SK-N-SH (cell line): ENCODE measurements around the gene TSBP1. TPM values are rescaled to one million over a fixed set of nuclear protein-coding genes. Genes with fewer than 3 reads are reported as not detected.
"Not testable (repeated sequence)": the region's sequence is repeated elsewhere in the genome, so short reads cannot be mapped to it uniquely, and the experiment has no call there.

Experiments used
- CTCF ChIA-PET: fragments of 300-600, 350-600 bp; formaldehyde crosslinking; extraction: SDS; loops from one replicate; lab custom pipeline; 2021; lab: Yijun Ruan, JAX
- POLR2A ChIA-PET: fragments of 350-600 bp; sonication (Branson Sonifier 250); formaldehyde crosslinking; extraction: SDS; loops from one replicate; lab custom pipeline; 2020; ENCODE audit warnings: antibody characterized with exemption, inconsistent platforms; lab: Yijun Ruan, JAX
- DNase-seq: peaks from one replicate; pipeline ENCODE4 v3.0.0; 2012
- H2AFZ ChIP-seq: fragments of 200-600 bp; sonication (generic); 2 replicates; pipeline ENCODE4 v1.8.1; 2016; ENCODE audit warnings: antibody characterized with exemption, mild to moderate bottlenecking, low read depth
- H3F3A ChIP-seq: fragments of 200-600 bp; sonication (generic); replicated peaks from 2 replicates; pipeline ENCODE3; 2016; ENCODE audit warnings: antibody characterized with exemption, mild to moderate bottlenecking; ENCODE audit not compliant: insufficient read depth
- H3K27ac ChIP-seq, 2 experiments: fragments of 200-500 bp in 1 of 2; fragments of 200-600 bp in 1 of 2; sonication (Bioruptor generic) in 1 of 2; sonication (generic), shearing (Covaris generic) in 1 of 2; 2 replicates each; pipeline versions ENCODE4 v1.5.1 to v1.6.1; 2014 to 2016; ENCODE audit warnings: low read depth in 2 of 2, inconsistent platforms in 1 of 2, low read length in 1 of 2, mild to moderate bottlenecking in 1 of 2, mixed read lengths in 1 of 2
- H3K27me3 ChIP-seq: fragments of 200-600 bp; sonication (generic), shearing (Covaris generic); 2 replicates; pipeline ENCODE4 v1.6.1; 2016; ENCODE audit warnings: mixed run types; ENCODE audit not compliant: insufficient read depth
- H3K36me3 ChIP-seq, 2 experiments: fragments of 200-500 bp in 1 of 2; fragments of 200-600 bp in 1 of 2; sonication (Bioruptor generic) in 1 of 2; sonication (generic) in 1 of 2; replicated peaks in 1 of 2; 2 replicates each; pipeline versions ENCODE3 to v1.5.1; 2014 to 2016; ENCODE audit warnings: low read length in 1 of 2, mild to moderate bottlenecking in 1 of 2; ENCODE audit not compliant: insufficient read depth in 2 of 2, control insufficient read depth in 1 of 2
- H3K4me1 ChIP-seq, 2 experiments: fragments of 200-500 bp in 1 of 2; fragments of 200-600 bp in 1 of 2; sonication (Bioruptor generic) in 1 of 2; sonication (generic), shearing (Covaris generic) in 1 of 2; 2 replicates each; pipeline versions ENCODE4 v1.5.1 to v1.6.1; 2014 to 2016; ENCODE audit warnings: low read depth in 1 of 2, low read length in 1 of 2, mixed run types in 1 of 2; ENCODE audit not compliant: insufficient read depth in 2 of 2, control insufficient read depth in 1 of 2
- H3K4me2 ChIP-seq: fragments of 200-600 bp; sonication (generic), shearing (Covaris generic); 2 replicates; pipeline ENCODE4 v1.6.1; 2017; ENCODE audit warnings: mixed run types
- H3K4me3 ChIP-seq, 2 experiments: fragments of 200-500 bp in 1 of 2; fragments of 200-600 bp in 1 of 2; sonication (Bioruptor generic) in 1 of 2; sonication (generic), shearing (Covaris generic) in 1 of 2; 2 replicates each; pipeline versions ENCODE4 v1.5.1 to v1.8.1; 2014 to 2016; ENCODE audit warnings: low read depth in 2 of 2, inconsistent platforms in 1 of 2, low read length in 1 of 2, mild to moderate bottlenecking in 1 of 2, mixed read lengths in 1 of 2, moderate library complexity in 1 of 2
- H3K79me2 ChIP-seq: fragments of 200-600 bp; sonication (generic); 2 replicates; pipeline ENCODE4 v1.8.1; 2017; ENCODE audit warnings: mild to moderate bottlenecking; ENCODE audit not compliant: insufficient read depth
- H3K9ac ChIP-seq: fragments of 200-600 bp; sonication (generic); 2 replicates; pipeline ENCODE4 v1.6.1; 2017; ENCODE audit warnings: mixed run types
- H3K9me2 ChIP-seq: fragments of 200-600 bp; sonication (generic); 2 replicates; pipeline ENCODE4 v1.6.1; 2017; ENCODE audit warnings: mixed run types
- H3K9me3 ChIP-seq: fragments of 200-600 bp; sonication (generic); 2 replicates; pipeline ENCODE4 v1.6.1; 2017; ENCODE audit warnings: mixed run types, mild to moderate bottlenecking, moderate library complexity
- H4K20me1 ChIP-seq: fragments of 200-600 bp; sonication (generic); 2 replicates; pipeline ENCODE4 v1.6.1; 2017; ENCODE audit warnings: mild to moderate bottlenecking, mixed run types; ENCODE audit not compliant: insufficient read depth
- CHD2 ChIP-seq: fragments of 150-350 bp; IDR thresholded peaks from 2 replicates; pipeline ENCODE4 v1.6.1; 2018; ENCODE audit warnings: low read length; ENCODE audit not compliant: partially characterized antibody
- FOXM1 ChIP-seq: IDR thresholded peaks from 2 replicates; pipeline ENCODE4 v1.4.0; 2012; ENCODE audit warnings: low read depth, mild to moderate bottlenecking
- GATA2 ChIP-seq: sonication (generic); formaldehyde crosslinking; IDR thresholded peaks from 2 replicates; pipeline ENCODE4 v1.5.0; 2020; ENCODE audit warnings: mild to moderate bottlenecking, missing genetic modification reagents
- PBX3 ChIP-seq: IDR thresholded peaks from 2 replicates; pipeline ENCODE4; 2012
- RAD21 ChIP-seq: IDR thresholded peaks from 2 replicates; pipeline ENCODE4 v1.6.1; 2012; ENCODE audit warnings: mild to moderate bottlenecking, low read length
- RCOR1 ChIP-seq: fragments of 150-350 bp; IDR thresholded peaks from 2 replicates; pipeline ENCODE4 v1.6.1; 2017; ENCODE audit warnings: antibody characterized with exemption, low read length
- REST ChIP-seq: IDR thresholded peaks from 2 replicates; pipeline ENCODE4 v1.6.1; 2012; ENCODE audit warnings: mild to moderate bottlenecking, low read depth, low read length, moderate library complexity
- RFX5 ChIP-seq: IDR thresholded peaks from 2 replicates; pipeline ENCODE4 v1.6.1; 2012; ENCODE audit warnings: mild to moderate bottlenecking, improper control_type of control experiment, low read length
- RXRA ChIP-seq: IDR thresholded peaks from 2 replicates; pipeline ENCODE4 v1.4.0; 2012; ENCODE audit warnings: low read depth, mild to moderate bottlenecking, borderline replicate concordance
- SIN3A ChIP-seq: IDR thresholded peaks from 2 replicates; pipeline ENCODE4 v1.6.1; 2012; ENCODE audit warnings: low read depth, mild to moderate bottlenecking, low read length, moderate library complexity, borderline replicate concordance
- TAF1 ChIP-seq: IDR thresholded peaks from 2 replicates; pipeline ENCODE4 v1.6.1; 2012; ENCODE audit warnings: low read depth, mild to moderate bottlenecking, low read length, moderate library complexity, borderline replicate concordance
- TCF12 ChIP-seq: IDR thresholded peaks from 2 replicates; pipeline ENCODE4 v1.4.0; 2012
- TEAD4 ChIP-seq: IDR thresholded peaks from 2 replicates; pipeline ENCODE4 v1.4.0; 2012; ENCODE audit warnings: mild to moderate bottlenecking, borderline replicate concordance; ENCODE audit not compliant: insufficient read depth
- USF2 ChIP-seq: fragments of 150-350 bp; IDR thresholded peaks from 2 replicates; pipeline ENCODE4 v1.6.1; 2017; ENCODE audit warnings: antibody characterized with exemption, low read length, low read depth, borderline replicate concordance
- ZBTB33 ChIP-seq: IDR thresholded peaks from 2 replicates; pipeline ENCODE4 v1.4.0; 2012; ENCODE audit warnings: low read depth, borderline replicate concordance
- WGBS: methylation state at CpG from one replicate; pipeline ENCODE4 v1.1.6; 2017; ENCODE audit warnings: low lambda C conversion rate; 5-methylcytosine and 5-hydroxymethylcytosine counted together
- polyA plus RNA-seq, 3 experiments: library from polyadenylated mRNA; depleted of rRNA; stranded (reverse); fragments of >200 nt; gene quantifications; 2 replicates each; pipeline ENCODE4 v1.2.3, GENCODE V29; 2012
- TF ChIP-seq, protein P1 (sequence below): IDR thresholded peaks from 2 replicates; pipeline ENCODE4 v1.4.0; 2012; ENCODE audit warnings: low read depth, borderline replicate concordance

TSBP1 gene
- polyA plus RNA-seq, 1 of the 3 experiments (the other 2 are of a cell fraction): not detected

DNA sequence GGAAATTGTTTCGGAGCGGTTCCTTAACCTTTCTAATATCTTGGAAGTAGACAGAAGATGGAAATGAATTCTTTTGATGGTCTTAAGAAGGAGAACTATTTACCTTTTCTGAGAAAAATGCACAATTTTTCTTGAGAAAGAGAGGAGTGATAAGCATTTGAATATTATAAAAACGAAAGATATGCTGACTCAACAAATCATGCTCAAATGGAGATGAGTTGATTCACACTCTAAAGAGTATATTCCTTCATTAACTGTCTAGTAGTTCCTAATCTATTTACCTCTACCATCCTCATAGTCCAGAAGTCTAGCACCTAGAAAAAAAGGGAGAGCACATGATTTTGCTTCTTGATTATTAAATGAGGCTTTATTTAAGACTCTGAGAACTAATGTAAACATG lies 4.1 kb downstream of the TSBP1 start:
- H2AFZ ChIP-seq: no peak overlapping the region
- H3K9me2 ChIP-seq: no peaks in the 10 kb centered on the region
- no peaks in the 10 kb centered on the region for H3F3A ChIP-seq
- no peak overlapping the region for H3K9ac ChIP-seq
- CTCF ChIA-PET: no interaction called here
- no peaks in the 10 kb centered on the region for H3K36me3 ChIP-seq
- H3K27ac ChIP-seq: no peak overlapping the region
- DNase-seq: no peak
- 8% methylated on average over 3 of the region's 3 CpGs for whole genome bisulfite sequencing
- H3K79me2 ChIP-seq: no peaks in the 10 kb centered on the region
- POLR2A ChIA-PET: no interaction called here
- H3K27me3 ChIP-seq: peaks cover 21% of the 10 kb centered on the region
- H3K4me3 ChIP-seq: no peak overlapping the region
- H3K4me2 ChIP-seq: no peak overlapping the region
- no peaks in the 10 kb centered on the region for H3K9me3 ChIP-seq
- no peaks in the 10 kb centered on the region for H3K4me1 ChIP-seq
- H4K20me1 ChIP-seq: no peaks in the 10 kb centered on the region
- TF ChIP-seq REST: no peak
- no peak for TF ChIP-seq RAD21
- no peak for TF ChIP-seq FOXM1
- no peak for TF ChIP-seq GATA2 (CRISPR knock-in tag)
- TF ChIP-seq TCF12: no peak
- no peak for TF ChIP-seq USF2
- no peak for TF ChIP-seq SIN3A
- no peak for TF ChIP-seq PBX3
- TF ChIP-seq ZBTB33: no peak
- no peak for TF ChIP-seq TEAD4
- TF ChIP-seq TAF1: no peak
- no peak for TF ChIP-seq RXRA
- TF ChIP-seq CHD2: no peak
- TF ChIP-seq RCOR1: no peak
- TF ChIP-seq RFX5: no peak
- TF ChIP-seq, protein P1, sequence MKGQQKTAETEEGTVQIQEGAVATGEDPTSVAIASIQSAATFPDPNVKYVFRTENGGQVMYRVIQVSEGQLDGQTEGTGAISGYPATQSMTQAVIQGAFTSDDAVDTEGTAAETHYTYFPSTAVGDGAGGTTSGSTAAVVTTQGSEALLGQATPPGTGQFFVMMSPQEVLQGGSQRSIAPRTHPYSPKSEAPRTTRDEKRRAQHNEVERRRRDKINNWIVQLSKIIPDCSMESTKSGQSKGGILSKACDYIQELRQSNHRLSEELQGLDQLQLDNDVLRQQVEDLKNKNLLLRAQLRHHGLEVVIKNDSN: no peak
- TF ChIP-seq, all 33 proteins: peak for 0

DNA sequence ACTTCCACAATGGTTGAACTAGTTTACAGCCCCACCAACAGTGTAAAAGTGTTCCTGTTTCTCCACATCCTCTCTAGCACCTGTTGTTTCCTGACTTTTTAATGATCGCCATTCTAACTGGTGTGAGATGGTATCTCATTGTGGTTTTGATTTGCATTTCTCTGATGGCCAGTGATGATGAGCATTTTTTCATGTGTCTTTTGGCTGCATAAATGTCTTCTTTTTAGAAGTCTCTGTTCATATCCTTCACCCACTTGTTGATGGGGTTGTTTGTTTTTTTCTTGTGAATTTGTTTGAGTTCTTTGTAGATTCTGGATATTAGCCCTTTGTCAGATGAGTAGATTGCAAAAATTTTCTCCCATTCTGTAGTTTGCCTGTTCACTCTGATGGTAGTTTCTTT lies 12.5 kb downstream of the TSBP1 start:
- H3K4me1 ChIP-seq, H3K9me2 ChIP-seq, H3K36me3 ChIP-seq, CTCF ChIA-PET, H3K9ac ChIP-seq, H3K4me3 ChIP-seq, H4K20me1 ChIP-seq, H3K4me2 ChIP-seq, H3K27ac ChIP-seq, H3K27me3 ChIP-seq, H2AFZ ChIP-seq, H3K79me2 ChIP-seq, H3K9me3 ChIP-seq, DNase-seq, POLR2A ChIA-PET, H3F3A ChIP-seq: not testable (repeated sequence)
- 0% methylated on average over 1 of the region's 1 CpG for WGBS

DNA sequence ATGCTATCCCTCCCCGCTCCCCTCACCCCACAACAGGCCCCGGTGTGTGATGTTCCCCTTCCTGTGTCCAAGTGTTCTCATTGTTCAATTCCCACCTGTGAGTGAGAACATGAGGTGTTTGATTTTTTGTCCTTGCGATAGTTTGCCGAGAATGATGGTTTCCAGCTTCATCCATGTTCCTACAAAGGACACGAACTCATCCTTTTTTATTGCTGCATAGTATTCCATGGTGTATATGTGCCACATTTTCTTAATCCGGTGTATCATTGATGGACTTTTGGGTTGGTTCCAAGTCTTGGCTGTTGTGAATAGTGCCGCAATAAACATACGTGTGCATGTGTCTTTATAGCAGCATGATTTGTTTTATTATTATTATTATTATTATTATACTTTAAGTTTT lies 13.2 kb downstream of the TSBP1 start:
- H3K4me2 ChIP-seq, H3K9me2 ChIP-seq, H3K9ac ChIP-seq, DNase-seq, POLR2A ChIA-PET, H3K36me3 ChIP-seq, H3K27me3 ChIP-seq, H4K20me1 ChIP-seq, H3K27ac ChIP-seq, H3K9me3 ChIP-seq, H3F3A ChIP-seq, H3K4me1 ChIP-seq, H3K79me2 ChIP-seq, H3K4me3 ChIP-seq, H2AFZ ChIP-seq: not testable (repeated sequence)
- CTCF ChIA-PET: interaction anchor here (1.2 kb wide), 1 partner anchor 39 kb away, joined by 4 read pairs; no protein-coding TSS in a partner anchor
- WGBS: 26% methylated on average over 8 of the region's 8 CpGs
